GM06990 (cell line): ENCODE measurements around the gene SSBP3.
"Not testable (repeated sequence)": the region's sequence is repeated elsewhere in the genome, so short reads cannot be mapped to it uniquely, and the experiment has no call there.

Experiments used
- DNase-seq: peaks from one replicate; pipeline ENCODE4 v3.0.0-alpha.2; 2011; ENCODE audit not compliant: insufficient read length; ENCODE audit errors: extremely low read depth
- H3K27me3 ChIP-seq: replicated peaks from 2 replicates; pipeline ENCODE4 v1.6.0; 2011; ENCODE audit warnings: low read length; ENCODE audit not compliant: control insufficient read depth, insufficient read depth
- H3K36me3 ChIP-seq: 2 replicates; pipeline ENCODE4 v1.5.1; 2011; ENCODE audit warnings: low read length; ENCODE audit not compliant: control insufficient read depth, insufficient read depth
- H3K4me3 ChIP-seq: replicated peaks from 2 replicates; pipeline ENCODE4 v1.5.1; 2011; ENCODE audit warnings: low read depth, mild to moderate bottlenecking, control low read depth, low read length
- TF ChIP-seq, protein P1 (sequence below): IDR thresholded peaks from 2 replicates; pipeline ENCODE4 v1.5.1; 2011; ENCODE audit warnings: low read length, control low read depth, mild to moderate bottlenecking, inconsistent platforms; ENCODE audit not compliant: insufficient read depth, poor library complexity, severe bottlenecking

The SSBP3 gene

DNA sequence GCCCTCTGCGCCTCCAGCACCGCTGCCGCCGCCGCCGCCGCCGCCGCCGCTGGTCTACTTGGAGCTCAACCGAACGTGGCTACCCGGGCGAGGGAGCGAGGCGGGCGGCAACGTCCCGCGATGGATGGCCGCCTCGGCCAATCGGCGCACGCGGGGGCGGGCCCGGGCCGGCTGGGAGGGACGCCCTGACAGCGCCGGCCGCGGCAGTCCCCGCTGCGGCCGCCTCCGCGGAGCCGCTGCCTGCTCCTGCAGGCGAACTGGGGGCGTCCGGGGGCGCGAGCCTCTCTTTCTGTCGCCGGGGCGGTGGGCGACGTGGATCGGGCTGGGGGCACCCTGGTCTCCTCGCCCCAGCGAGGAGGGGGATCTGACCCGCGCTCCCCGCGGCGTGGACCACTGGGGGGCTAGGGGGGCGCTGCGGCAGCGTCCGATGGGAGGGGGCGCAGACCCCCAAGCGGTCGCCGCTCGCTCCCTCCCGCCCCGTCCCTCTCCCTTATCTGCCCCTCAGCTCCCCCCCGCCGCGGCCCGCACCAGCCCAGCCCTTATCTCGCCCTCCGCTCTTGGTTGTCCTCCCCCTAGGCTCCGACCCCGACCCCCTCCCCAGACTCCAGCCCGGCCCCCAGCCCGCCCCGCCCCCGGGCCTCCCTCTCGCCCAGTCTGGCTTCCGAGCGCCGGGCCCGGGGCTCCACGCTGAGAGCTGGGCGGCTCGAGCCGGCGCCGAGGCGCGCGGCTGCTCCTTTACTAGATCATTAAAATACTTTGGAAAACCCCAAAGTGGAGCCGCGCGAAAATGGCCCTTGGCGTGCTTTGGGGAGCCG lies at the start of gene SSBP3:
SSBP3 (minus strand) TSS at position 56 of the 815 bp plus-strand sequence.
- TF ChIP-seq, protein P1, sequence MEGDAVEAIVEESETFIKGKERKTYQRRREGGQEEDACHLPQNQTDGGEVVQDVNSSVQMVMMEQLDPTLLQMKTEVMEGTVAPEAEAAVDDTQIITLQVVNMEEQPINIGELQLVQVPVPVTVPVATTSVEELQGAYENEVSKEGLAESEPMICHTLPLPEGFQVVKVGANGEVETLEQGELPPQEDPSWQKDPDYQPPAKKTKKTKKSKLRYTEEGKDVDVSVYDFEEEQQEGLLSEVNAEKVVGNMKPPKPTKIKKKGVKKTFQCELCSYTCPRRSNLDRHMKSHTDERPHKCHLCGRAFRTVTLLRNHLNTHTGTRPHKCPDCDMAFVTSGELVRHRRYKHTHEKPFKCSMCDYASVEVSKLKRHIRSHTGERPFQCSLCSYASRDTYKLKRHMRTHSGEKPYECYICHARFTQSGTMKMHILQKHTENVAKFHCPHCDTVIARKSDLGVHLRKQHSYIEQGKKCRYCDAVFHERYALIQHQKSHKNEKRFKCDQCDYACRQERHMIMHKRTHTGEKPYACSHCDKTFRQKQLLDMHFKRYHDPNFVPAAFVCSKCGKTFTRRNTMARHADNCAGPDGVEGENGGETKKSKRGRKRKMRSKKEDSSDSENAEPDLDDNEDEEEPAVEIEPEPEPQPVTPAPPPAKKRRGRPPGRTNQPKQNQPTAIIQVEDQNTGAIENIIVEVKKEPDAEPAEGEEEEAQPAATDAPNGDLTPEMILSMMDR: no peak

DNA sequence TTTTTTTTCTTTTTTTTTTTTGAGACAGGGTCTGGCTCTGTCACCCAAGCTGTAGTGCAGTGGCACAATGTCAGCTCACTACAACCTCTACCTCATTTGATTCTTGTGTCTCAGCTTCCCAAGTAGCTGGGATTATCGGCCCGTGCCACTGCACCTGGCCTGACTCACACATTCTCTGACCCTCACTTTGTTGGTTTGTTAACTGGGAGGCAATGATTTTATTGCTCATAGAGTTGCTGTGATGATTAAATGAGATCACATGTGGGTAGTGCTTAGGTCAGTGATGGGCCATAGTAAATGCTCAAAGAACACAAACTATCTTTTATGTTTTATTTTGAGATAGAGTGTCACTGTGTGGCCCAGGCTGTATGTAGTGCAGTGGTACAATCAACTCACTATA lies 47.3 kb upstream of the SSBP3 start:
- no peak for DNase-seq
- Histone ChIP-seq H3K27me3 (no peaks in the 10 kb centered on the region; the same call in 1 of the 2 replicates), H3K4me3 (no peak overlapping the region)

More for the DNA sequence above, at the start of gene SSBP3:
- peak; percentile 96 for DNase-seq
- Histone ChIP-seq H3K36me3 (no peaks in the 10 kb centered on the region; the same call in 1 of the 2 replicates), H3K4me3 (peak within 1 kb of the TSS; percentile 80), H3K27me3 (no peaks in the 10 kb centered on the region)

GRCh38 chr1:54453022-54453421 lies 46.8 kb upstream of the SSBP3 start:
- DNase-seq: no peak
- H3K36me3 ChIP-seq: no peaks in the 10 kb centered on the region
- no peak overlapping the region for H3K4me3 ChIP-seq
- no peaks in the 10 kb centered on the region; the same call in 1 of the 2 replicates for H3K27me3 ChIP-seq
- TF ChIP-seq, protein P1: no peak

More for the DNA sequence above, 47.3 kb upstream of the SSBP3 start:
- TF ChIP-seq, protein P1: no peak
- H3K36me3 ChIP-seq: no peaks in the 10 kb centered on the region

DNA sequence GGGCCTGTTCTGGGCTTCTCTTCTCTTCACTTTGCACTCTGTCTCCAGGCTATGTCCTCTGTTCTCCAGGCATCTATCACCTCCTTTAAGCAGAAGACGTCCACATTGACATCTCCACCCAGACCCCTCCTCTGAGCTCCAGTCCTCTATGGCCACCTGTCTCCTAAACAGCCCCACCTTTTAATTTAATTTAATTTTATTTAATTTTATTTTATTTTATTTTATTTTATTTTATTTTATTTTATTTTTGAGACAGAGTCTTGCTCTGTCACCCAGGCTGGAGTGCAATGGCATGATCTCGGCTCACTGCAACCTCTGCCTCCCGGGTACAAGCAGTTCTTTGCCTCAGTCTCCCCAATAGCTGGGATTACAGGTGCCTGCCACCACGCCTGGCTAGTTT lies 43.2 kb upstream of the SSBP3 start:
- not testable (repeated sequence) for H3K4me3 ChIP-seq, H3K27me3 ChIP-seq, H3K36me3 ChIP-seq, DNase-seq

GRCh38 chr1:54448801-54449200 lies 42.6 kb upstream of the SSBP3 start:
- not testable (repeated sequence) for H3K36me3 ChIP-seq, H3K4me3 ChIP-seq, H3K27me3 ChIP-seq, DNase-seq

DNA sequence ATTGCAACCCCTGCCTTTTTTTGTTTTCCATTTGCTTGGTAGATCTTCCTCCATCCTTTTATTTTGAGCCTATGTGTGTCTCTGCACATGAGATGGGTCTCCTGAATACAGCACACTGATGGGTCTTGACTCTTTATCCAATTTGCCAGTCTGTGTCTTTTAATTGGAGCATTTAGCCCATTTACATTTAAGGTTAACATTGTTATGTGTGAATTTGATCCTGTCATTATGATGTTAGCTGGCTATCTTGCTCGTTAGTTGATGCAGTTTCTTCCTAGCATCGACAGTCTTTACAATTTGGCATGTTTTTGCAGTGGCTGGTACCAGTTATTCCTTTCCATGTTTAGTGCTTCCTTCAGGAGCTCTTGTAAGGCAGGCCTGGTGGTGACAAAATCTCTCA lies 40.9 kb upstream of the SSBP3 start:
- not testable (repeated sequence) for H3K27me3 ChIP-seq, H3K36me3 ChIP-seq, DNase-seq, H3K4me3 ChIP-seq

DNA sequence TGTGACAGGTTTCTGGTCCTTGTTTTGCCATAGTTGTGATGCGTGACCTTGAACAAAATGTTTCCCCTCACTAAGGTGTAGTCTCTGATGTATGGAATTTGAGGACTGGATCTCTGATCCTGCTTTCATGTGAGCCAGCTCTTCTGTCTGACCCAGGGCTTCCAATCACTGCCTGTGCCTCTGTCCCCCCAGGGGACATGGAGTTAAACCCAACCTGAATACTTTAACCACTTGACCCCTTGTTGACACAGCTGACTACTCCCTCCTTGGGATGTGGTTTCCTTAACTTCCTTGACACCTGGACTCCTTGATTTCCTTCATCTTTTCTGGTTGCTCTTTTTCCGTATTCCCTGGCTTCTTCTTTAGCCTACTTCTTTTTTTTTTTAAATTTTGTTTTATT lies 36.0 kb upstream of the SSBP3 start:
- Histone ChIP-seq H3K4me3 (no peak overlapping the region), H3K36me3 (no peaks in the 10 kb centered on the region), H3K27me3 (no peaks in the 10 kb centered on the region)
- TF ChIP-seq, protein P1: no peak
- no peak for DNase-seq
